SU-DHL-6 (cell line): ENCODE measurements around the gene UBE2L5.

ENCODE experiments used
- CTCF ChIP-seq: fragments of 200-600 bp; sonication (generic); IDR thresholded peaks from one replicate; pipeline ENCODE4 v1.5.1; 2017; ENCODE audit warnings: antibody characterized with exemption, mild to moderate bottlenecking, low read length, moderate library complexity; ENCODE audit not compliant: insufficient read depth, poor library complexity, severe bottlenecking
- EZH2phosphoT487 ChIP-seq: fragments of 200-600 bp; sonication (generic), shearing (Covaris generic); conservative IDR thresholded peaks from 2 replicates; pipeline ENCODE4 v1.6.1; 2018; ENCODE audit warnings: mild to moderate bottlenecking, antibody characterized with exemption, low read length, moderate library complexity, mixed read lengths

- TF ChIP-seq CTCF (no peak), EZH2phosphoT487 (no peak)
Measured at GRCh38 chr13:30400376-30400775, 21.9 kb upstream of the UBE2L5 start.
